Stimulated activated naive CD4-positive, alpha-beta T cell (primary cell): Measurements from ENCODE around the gene CYB561D2.
"Not testable (repeated sequence)": the region's sequence is repeated elsewhere in the genome, so short reads cannot be mapped to it uniquely, and the experiment has no call there.

ENCODE experiments used
- DNase-seq, 6 experiments: peaks; one replicate each; lab custom pipeline; 2025; lab: John Stamatoyannopoulos, UW

CYB561D2 gene

GRCh38 chr3:50350527-50351322 lies at the start of gene CYB561D2, which contains the start of gene NPRL2:
Gene CYB561D2, plus strand, starts transcription at chr3:50350862. Its CDS starts 572 bp downstream, at chr3:50351434.
Gene NPRL2, minus strand, starts transcription at chr3:50350775. Its CDS starts 123 bp downstream, at chr3:50350652.
- DNase-seq = peak; percentile 97 to 99 (median 98)

GRCh38 chr3:50302095-50303012 lies 48.3 kb upstream of the CYB561D2 start:
- no peak for DNase-seq

GRCh38 chr3:50303013-50303815 lies 47.4 kb upstream of the CYB561D2 start, which contains the start of gene HYAL1:
Gene HYAL1, minus strand, starts transcription at chr3:50303574. Its CDS starts 618 bp downstream, at chr3:50302956.
- DNase-seq = no peak

GRCh38 chr3:50304601-50305000 lies 46.1 kb upstream of the CYB561D2 start:
- DNase-seq = no peak

GRCh38 chr3:50312041-50312440 lies 38.6 kb upstream of the CYB561D2 start:
- DNase-seq = not testable (repeated sequence)

GRCh38 chr3:50314342-50314741 lies 36.3 kb upstream of the CYB561D2 start:
- no peak for DNase-seq

GRCh38 chr3:50314816-50315215 lies 35.8 kb upstream of the CYB561D2 start:
- DNase-seq = no peak

GRCh38 chr3:50316657-50317242 lies 33.9 kb upstream of the CYB561D2 start:
- DNase-seq = no peak

GRCh38 chr3:50317300-50317699 lies 33.4 kb upstream of the CYB561D2 start:
- DNase-seq = no peak

- DNase-seq = no peak
Measured at GRCh38 chr3:50318163-50318562, 32.5 kb upstream of the CYB561D2 start.

GRCh38 chr3:50318615-50319014 lies 32.0 kb upstream of the CYB561D2 start:
- no peak for DNase-seq

GRCh38 chr3:50319181-50319893 lies 31.3 kb upstream of the CYB561D2 start:
- no peak for DNase-seq

GRCh38 chr3:50319894-50320625 lies 30.6 kb upstream of the CYB561D2 start:
- DNase-seq = no peak

GRCh38 chr3:50320853-50321335 lies 29.8 kb upstream of the CYB561D2 start:
- peak in 5 of 6 experiments; percentile 33 to 85 (median 69) for DNase-seq

- peak; percentile 72 to 91 (median 79) for DNase-seq
Measured at GRCh38 chr3:50321336-50322114, 29.1 kb upstream of the CYB561D2 start.

- DNase-seq = no peak
Measured at GRCh38 chr3:50322115-50322385, 28.6 kb upstream of the CYB561D2 start.

- DNase-seq = no peak
Measured at GRCh38 chr3:50322386-50323091, 28.1 kb upstream of the CYB561D2 start, which contains the start of gene HYAL2. Gene HYAL2, minus strand, starts transcription at chr3:50322745. Its CDS starts 2,256 bp downstream, at chr3:50320489.

GRCh38 chr3:50323092-50323600 lies 27.5 kb upstream of the CYB561D2 start:
- no peak for DNase-seq
